GM23248 (cell line): ENCODE results near the gene CPEB3. TPM values are rescaled to one million over a fixed set of nuclear protein-coding genes. Genes with fewer than 3 reads are reported as not detected.

ENCODE experiments used
- DNase-seq: peaks from one replicate; pipeline ENCODE4 v3.0.0-alpha.2; 2015
- H2AFZ ChIP-seq: fragments of 200-600 bp; sonication (generic); 2 replicates; pipeline ENCODE4 v1.6.1; 2016; ENCODE audit warnings: antibody characterized with exemption
- H3F3A ChIP-seq: fragments of 200-600 bp; sonication (generic); 2 replicates; pipeline ENCODE4 v1.6.1; 2016; ENCODE audit warnings: mild to moderate bottlenecking, antibody characterized with exemption, mixed run types; ENCODE audit not compliant: insufficient read depth
- H3K27ac ChIP-seq: fragments of 200-600 bp; sonication (generic); 2 replicates; pipeline ENCODE4 v1.5.1; 2016; ENCODE audit warnings: mild to moderate bottlenecking
- H3K27me3 ChIP-seq: fragments of 200-600 bp; sonication (generic); replicated peaks from 2 replicates; pipeline ENCODE4 v1.6.1; 2016; ENCODE audit warnings: mild to moderate bottlenecking; ENCODE audit not compliant: insufficient read depth
- H3K36me3 ChIP-seq: fragments of 200-600 bp; sonication (generic); 2 replicates; pipeline ENCODE4 v1.6.1; 2016; ENCODE audit warnings: low read depth, mild to moderate bottlenecking
- H3K4me1 ChIP-seq: fragments of 200-600 bp; sonication (generic); 2 replicates; pipeline ENCODE4 v1.6.1; 2016; ENCODE audit warnings: mild to moderate bottlenecking; ENCODE audit not compliant: insufficient read depth
- H3K4me2 ChIP-seq: fragments of 200-600 bp; sonication (generic); one replicate; pipeline ENCODE4 v1.6.1; 2016; ENCODE audit warnings: mild to moderate bottlenecking; ENCODE audit not compliant: unreplicated experiment
- H3K4me3 ChIP-seq: fragments of 200-600 bp; sonication (generic); 2 replicates; pipeline ENCODE4 v1.5.1; 2016; ENCODE audit warnings: mild to moderate bottlenecking
- H3K79me2 ChIP-seq: fragments of 200-600 bp; sonication (generic); 2 replicates; pipeline ENCODE4 v1.6.1; 2016; ENCODE audit warnings: mild to moderate bottlenecking; ENCODE audit not compliant: insufficient read depth
- H3K9ac ChIP-seq: fragments of 200-600 bp; sonication (generic); 2 replicates; pipeline ENCODE4 v1.6.1; 2016; ENCODE audit warnings: mild to moderate bottlenecking
- H3K9me2 ChIP-seq: fragments of 200-600 bp; sonication (generic); 2 replicates; pipeline ENCODE4 v1.6.1; 2016; ENCODE audit warnings: mixed run types, mild to moderate bottlenecking, moderate library complexity; ENCODE audit not compliant: insufficient read depth
- H3K9me3 ChIP-seq: fragments of 200-600 bp; sonication (generic); one replicate; pipeline ENCODE4 v1.6.1; 2017; ENCODE audit warnings: low read depth
- H4K20me1 ChIP-seq: fragments of 200-600 bp; sonication (generic); 2 replicates; pipeline ENCODE4 v1.6.0; 2016; ENCODE audit not compliant: insufficient read depth
- EZH2 ChIP-seq: fragments of 200-600 bp; sonication (generic); IDR thresholded peaks from 2 replicates; pipeline ENCODE4 v1.6.1; 2018; ENCODE audit warnings: antibody characterized with exemption, mild to moderate bottlenecking; ENCODE audit not compliant: insufficient read depth, poor library complexity, severe bottlenecking
- EZH2phosphoT487 ChIP-seq: fragments of 200-600 bp; sonication (generic); IDR thresholded peaks from 2 replicates; pipeline ENCODE4 v1.6.1; 2018; ENCODE audit warnings: antibody characterized with exemption, moderate library complexity, mild to moderate bottlenecking, low read depth; ENCODE audit not compliant: insufficient read depth
- WGBS, 2 experiments: methylation state at CpG; one replicate each; pipeline ENCODE4 v1.1.6; 2015 to 2017; ENCODE audit warnings: low lambda C conversion rate in 2 of 2, low coverage in 1 of 2; ENCODE audit errors: missing lambda C conversion rate in 2 of 2; 5-methylcytosine and 5-hydroxymethylcytosine counted together
- in situ Hi-C: fragments of 300-500 bp; cut with MboI; formaldehyde crosslinking; loops from 2 replicates; pipeline ENCODE4 v1.15.0; 2020
- polyA plus RNA-seq: library from polyadenylated mRNA; unstranded; fragments of >200 nt; fragmentation: Nextera tagmentation; extraction: Ambion mirVana; gene quantifications from 2 replicates; pipeline ENCODE4 v1.2.1, GENCODE V29; 2016
- total RNA-seq: library from RNA; depleted of rRNA; stranded (reverse); fragments of >200 nt; shearing (Covaris generic); gene quantifications from 2 replicates; pipeline ENCODE4 v1.2.3, GENCODE V29; 2014

The CPEB3 gene
- total and polyA plus RNA-seq, 2 experiments from 2014 or later, result 0.60 to 1.1 TPM

DNA sequence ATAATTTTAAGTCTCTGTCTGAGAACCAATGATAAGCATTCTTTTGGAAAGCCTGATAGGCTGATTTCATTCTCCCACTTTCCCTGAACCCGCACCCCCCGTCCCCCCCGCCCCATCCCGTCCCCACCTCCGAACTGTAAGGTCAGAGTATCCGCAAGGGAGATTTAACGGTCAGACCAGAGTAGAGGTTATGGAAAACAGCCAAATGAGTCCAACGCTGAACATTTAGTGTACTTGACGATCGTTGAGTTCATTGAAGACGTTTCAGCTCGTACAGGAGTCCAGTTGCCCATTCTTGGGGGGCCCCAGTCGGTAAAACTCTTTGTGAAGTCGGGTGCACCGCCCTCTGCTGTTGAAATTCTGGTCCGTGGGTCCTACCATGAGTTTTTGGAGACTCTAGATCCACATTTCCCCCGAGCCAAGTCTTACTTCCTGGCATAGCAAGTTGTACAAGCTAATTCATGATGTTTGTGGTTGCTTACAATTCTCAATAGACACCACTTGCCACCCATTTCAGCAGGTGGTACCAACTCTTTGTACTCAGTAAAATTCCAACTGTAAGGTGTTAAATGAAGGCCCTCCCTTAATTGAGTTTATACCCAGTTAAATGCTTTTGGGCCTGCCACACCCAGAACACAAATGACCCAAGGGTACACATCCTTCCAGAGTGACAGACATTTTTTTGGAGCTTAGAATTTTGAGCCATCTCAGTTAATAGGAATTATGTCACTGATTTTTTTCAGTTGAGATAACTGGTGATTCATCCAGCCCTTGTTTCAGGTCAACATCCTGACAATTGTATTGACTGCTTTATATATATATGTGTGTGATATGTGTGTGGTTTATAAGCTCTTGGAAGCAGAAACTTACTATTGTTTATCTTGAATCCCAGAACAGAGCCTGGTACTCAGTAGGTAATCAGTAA, 1.3 kb upstream of the CPEB3 start:
- peak; percentile 74 for DNase-seq
- H3F3A ChIP-seq, result peaks cover 17% of the 10 kb centered on the region; the same call in 1 of the 2 replicates
- H4K20me1 ChIP-seq, result peaks cover 5% of the 10 kb centered on the region; the same call in 1 of the 2 replicates
- WGBS, 2 experiments, result 2% methylated on average over 15 to 17 of the region's 17 CpGs
- no peaks in the 10 kb centered on the region for H3K9me3 ChIP-seq
- no peaks in the 10 kb centered on the region for H3K36me3 ChIP-seq
- H3K27ac ChIP-seq, result peak overlapping the region; percentile 69; the same call in 1 of the 2 replicates
- H3K79me2 ChIP-seq, result peaks cover 79% of the 10 kb centered on the region
- peak overlapping the region; percentile 95 for H3K4me3 ChIP-seq
- peak overlapping the region; percentile 83 for H3K4me2 ChIP-seq
- H3K9me2 ChIP-seq, result no peaks in the 10 kb centered on the region
- H3K27me3 ChIP-seq, result no peaks in the 10 kb centered on the region
- peak overlapping the region; percentile 99; the same call in 1 of the 2 replicates for H2AFZ ChIP-seq
- peaks cover 14% of the 10 kb centered on the region; the same call in 1 of the 2 replicates for H3K4me1 ChIP-seq
- in situ Hi-C loops, result no loop called here
- peak overlapping the region; percentile 95 for H3K9ac ChIP-seq
- TF ChIP-seq EZH2phosphoT487 (no peak), EZH2 (no peak)

- peaks cover 5% of the 10 kb centered on the region; the same call in 1 of the 2 replicates for H4K20me1 ChIP-seq
- peaks cover 17% of the 10 kb centered on the region; the same call in 1 of the 2 replicates for H3F3A ChIP-seq
- peak overlapping the region; percentile 99 for H2AFZ ChIP-seq
- H3K4me2 ChIP-seq, result peak overlapping the region; percentile 83
- in situ Hi-C loops, result no loop called here
- H3K9me3 ChIP-seq, result no peaks in the 10 kb centered on the region
- H3K4me1 ChIP-seq, result peaks cover 14% of the 10 kb centered on the region; the same call in 1 of the 2 replicates
- 0 to 1% methylated on average over 8 to 10 of the region's 10 CpGs for WGBS, 2 experiments
- peak overlapping the region; percentile 69 for H3K27ac ChIP-seq
- H3K36me3 ChIP-seq, result no peaks in the 10 kb centered on the region
- H3K9ac ChIP-seq, result peak overlapping the region; percentile 95
- DNase-seq, result no peak
- H3K4me3 ChIP-seq, result peak overlapping the region; percentile 95
- H3K9me2 ChIP-seq, result no peaks in the 10 kb centered on the region
- no peaks in the 10 kb centered on the region for H3K27me3 ChIP-seq
- TF ChIP-seq EZH2phosphoT487 (no peak), EZH2 (no peak)
- H3K79me2 ChIP-seq, result peaks cover 75% of the 10 kb centered on the region
Measured at GRCh38 chr10:92291616-92291865, 663 bp upstream of the CPEB3 start.

DNA sequence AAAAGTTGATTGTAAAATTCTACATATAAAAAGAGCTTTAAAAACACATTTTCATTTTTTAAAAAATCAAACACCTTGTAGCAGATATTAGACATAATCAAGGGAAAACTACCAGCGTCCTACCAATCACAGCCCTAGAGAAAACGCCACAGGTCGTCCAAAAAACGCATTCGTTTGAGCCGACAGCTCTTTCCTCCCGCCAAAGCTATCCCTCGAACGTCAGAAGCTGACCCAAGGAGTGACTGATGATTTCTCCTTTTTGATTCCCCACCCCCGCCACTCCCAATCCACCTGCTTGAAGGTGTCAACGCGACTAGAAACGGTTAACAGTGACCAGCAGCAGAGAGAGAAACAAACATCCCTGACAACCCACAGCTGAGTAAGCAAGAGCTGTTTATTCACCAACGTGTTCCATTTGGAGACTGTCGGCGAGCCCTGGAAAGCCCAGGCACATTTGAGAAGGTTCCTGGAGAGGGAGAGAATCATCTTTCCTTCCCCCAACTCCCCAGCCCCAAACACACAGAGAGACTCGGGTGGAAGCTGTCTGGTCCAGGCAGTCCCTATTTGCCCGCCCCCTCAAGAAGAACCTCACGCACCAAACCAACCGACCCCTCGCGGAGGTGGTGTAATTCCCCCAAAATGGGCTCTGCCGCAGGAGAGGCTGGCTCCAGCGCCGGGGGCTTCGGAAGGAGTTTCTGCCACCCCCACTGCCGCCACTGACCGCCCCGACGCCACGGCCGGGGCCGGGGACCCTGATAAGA, 622 bp downstream of the CPEB3 start:
- 0 to 1% methylated on average over 33 of the region's 33 CpGs for WGBS, 2 experiments
- Histone ChIP-seq H3K4me1 (peaks cover 14% of the 10 kb centered on the region; the same call in 1 of the 2 replicates), H2AFZ (peak overlapping the region; percentile 99), H3K4me2 (peak overlapping the region; percentile 87), H3K36me3 (no peaks in the 10 kb centered on the region), H3K79me2 (peaks cover 63% of the 10 kb centered on the region), H4K20me1 (peaks cover 5% of the 10 kb centered on the region; the same call in 1 of the 2 replicates), H3K9me3 (no peaks in the 10 kb centered on the region), H3F3A (peaks cover 17% of the 10 kb centered on the region; the same call in 1 of the 2 replicates), H3K27ac (peak overlapping the region; percentile 74), H3K27me3 (no peaks in the 10 kb centered on the region), H3K4me3 (peak overlapping the region; percentile 95), H3K9ac (peak overlapping the region; percentile 95), H3K9me2 (no peaks in the 10 kb centered on the region)
- TF ChIP-seq EZH2phosphoT487 (no peak), EZH2 (no peak)
- DNase-seq, result peak; percentile 75
- in situ Hi-C loops, result no loop called here

- Histone ChIP-seq H3K27me3 (no peaks in the 10 kb centered on the region), H3K9me2 (no peaks in the 10 kb centered on the region), H4K20me1 (no peaks in the 10 kb centered on the region), H3K9ac (no peak overlapping the region), H2AFZ (no peak overlapping the region), H3K27ac (no peak overlapping the region), H3K4me3 (no peak overlapping the region), H3F3A (no peaks in the 10 kb centered on the region), H3K4me2 (no peak overlapping the region), H3K36me3 (no peaks in the 10 kb centered on the region), H3K9me3 (no peaks in the 10 kb centered on the region), H3K79me2 (peaks cover 21% of the 10 kb centered on the region), H3K4me1 (no peaks in the 10 kb centered on the region)
- 87 to 92% methylated on average over 9 to 10 of the region's 10 CpGs for WGBS, 2 experiments
- TF ChIP-seq EZH2phosphoT487, result no peak
- TF ChIP-seq EZH2, result no peak
- in situ Hi-C loops, result no loop called here
- no peak for DNase-seq
Measured at GRCh38 chr10:92284112-92284704, 6.7 kb downstream of the CPEB3 start.
